SH-SY5Y (cell line): ENCODE results near the gene CELF5.

Experiments used
- GATA2 ChIP-seq: IDR thresholded peaks from 2 replicates; pipeline ENCODE4 v1.6.1; 2011; ENCODE audit warnings: mild to moderate bottlenecking, low read depth, low read length
- GATA3 ChIP-seq: IDR thresholded peaks from 2 replicates; pipeline ENCODE4 v1.6.1; 2011; ENCODE audit warnings: low read depth, mild to moderate bottlenecking, low read length, moderate library complexity

- TF ChIP-seq GATA2 (no peak), GATA3 (no peak)
Observed at GRCh38 chr19:3265432-3265831, 41.0 kb downstream of the CELF5 start.
